SK-N-MC (cell line): ENCODE results near the gene ZMAT3.

ENCODE experiments used
- EZH2 ChIP-seq: fragments of 200-600 bp; sonication (generic); IDR thresholded peaks from one replicate; pipeline ENCODE4 v1.6.1; 2017; ENCODE audit warnings: antibody characterized with exemption
- POLR2AphosphoS5 ChIP-seq: IDR thresholded peaks from 2 replicates; pipeline ENCODE4 v1.6.1; 2012; ENCODE audit warnings: mild to moderate bottlenecking, low read depth, low read length, borderline replicate concordance

DNA sequence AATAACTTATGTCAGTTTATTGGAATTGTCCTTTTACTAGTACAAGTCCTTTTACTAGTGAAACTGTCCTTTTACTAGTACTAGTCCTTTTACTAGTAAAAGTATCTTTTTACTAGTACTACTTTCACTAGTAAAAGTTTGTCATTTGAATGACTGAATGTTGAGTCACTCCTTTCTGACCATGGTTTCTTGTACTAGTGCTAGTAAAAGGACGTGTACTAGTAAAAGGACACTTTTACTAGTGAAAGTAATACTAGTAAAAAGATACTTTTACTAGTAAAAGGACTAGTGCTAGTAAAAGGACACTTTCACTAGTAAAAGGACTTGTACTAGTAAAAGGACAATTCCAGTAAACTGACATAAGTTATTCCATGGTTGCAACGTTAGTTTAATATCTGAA lies 96.3 kb downstream of the ZMAT3 start:
- no peak for TF ChIP-seq POLR2AphosphoS5
- TF ChIP-seq EZH2: no peak
